Measurements from ENCODE around the gene CLRN3.

The CLRN3 gene

DNA sequence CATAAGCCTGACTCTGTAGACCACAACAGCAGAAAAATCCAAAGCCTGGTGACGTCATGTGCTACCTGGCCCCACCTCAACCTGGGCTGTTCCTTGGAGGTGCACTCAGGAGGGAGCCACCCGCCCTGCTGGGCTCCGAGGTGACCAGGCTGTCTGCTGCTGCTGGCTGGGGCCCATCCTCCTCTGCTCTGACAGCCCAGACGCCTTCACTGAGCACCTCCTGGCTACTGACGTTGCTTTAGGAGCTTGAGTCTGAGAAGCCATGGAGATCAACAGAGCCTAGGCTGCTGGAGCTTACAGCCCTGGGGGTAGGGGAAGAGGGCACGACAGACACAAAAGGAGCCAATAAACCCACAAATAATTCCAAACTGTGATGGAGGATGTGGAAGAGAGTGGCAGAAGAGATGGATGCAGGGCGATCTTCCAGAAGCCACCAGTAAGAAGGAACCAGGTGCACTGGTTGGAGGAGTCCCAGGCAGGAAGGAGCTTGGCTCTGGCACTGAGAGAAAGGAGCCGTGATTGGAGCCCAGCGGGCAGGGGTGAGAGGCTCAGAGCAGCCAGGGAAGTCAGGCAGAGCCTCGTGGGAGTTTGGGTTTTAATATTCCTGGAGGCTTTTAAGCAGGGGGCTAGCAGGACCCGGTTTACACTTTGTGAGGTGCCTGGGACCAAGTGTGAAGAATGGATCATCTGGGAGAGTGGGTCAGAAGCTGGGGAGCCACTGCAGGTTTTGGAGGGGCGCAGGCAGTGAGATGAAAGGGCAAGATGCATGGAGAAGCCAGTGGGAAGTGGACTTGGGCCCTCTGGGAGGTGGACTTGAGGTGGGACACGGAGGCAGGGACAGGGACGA is 12.5 kb upstream of the CLRN3 start:
- Histone ChIP-seq H4K91ac (ENCODE audit: low read length) (no peak overlapping the region), H3K14ac (ENCODE audit: low read length in 2 of 2) (no peak overlapping the region), H3K4me1 (ENCODE audit: control insufficient read depth, insufficient read depth, low read depth, low read length) (peaks cover 15% of the 10 kb centered on the region), H3K9me3 (ENCODE audit: control insufficient read depth, low read length) (no peaks in the 10 kb centered on the region), H3K4ac (ENCODE audit: low read depth in 1 of 2, low read length in 2 of 2) (no peak overlapping the region), H3K23ac (ENCODE audit: low read length in 2 of 2) (no peak overlapping the region), H3K18ac (ENCODE audit: low read depth in 1 of 2, low read length in 2 of 2) (no peak overlapping the region), H2BK15ac (ENCODE audit: low read depth, poor library complexity, severe bottlenecking) (no peak overlapping the region), H2BK12ac (ENCODE audit: low read length in 2 of 2) (no peak overlapping the region), H3K27me3 (ENCODE audit: control insufficient read depth in 1 of 2, insufficient read depth in 1 of 2, low read length in 2 of 2) (peaks cover 8% of the 10 kb centered on the region in 2 experiments), H3K4me2 (ENCODE audit: low read length, poor library complexity, severe bottlenecking) (no peak overlapping the region), H2AK5ac (ENCODE audit: low read length, severe bottlenecking) (no peak overlapping the region), H2AFZ (ENCODE audit: low read depth, low read length) (no peak overlapping the region), H3K4me3 (ENCODE audit: insufficient read depth in 1 of 2, low read depth in 1 of 2, low read length in 2 of 2) (no peak overlapping the region), H3K9ac (ENCODE audit: low read length) (no peak overlapping the region), H3K79me1 (replicated peaks; ENCODE audit: low read length, poor library complexity, severe bottlenecking) (peaks cover 7% of the 10 kb centered on the region), H2BK5ac (ENCODE audit: low read depth, low read length, poor library complexity, severe bottlenecking) (no peak overlapping the region), H4K8ac (ENCODE audit: low read length) (no peak overlapping the region), H3K36me3 (ENCODE audit: control insufficient read depth in 1 of 2, insufficient read depth in 2 of 2, low read depth in 1 of 2, low read length in 2 of 2) (no peaks in the 10 kb centered on the region), H3K27ac (ENCODE audit: low read length, poor library complexity, severe bottlenecking) (no peak overlapping the region), H2BK120ac (ENCODE audit: low read depth, low read length) (no peak overlapping the region)
- 87% methylated on average over 13 of the region's 14 CpGs for WGBS
- DNase-seq = no peak

DNA sequence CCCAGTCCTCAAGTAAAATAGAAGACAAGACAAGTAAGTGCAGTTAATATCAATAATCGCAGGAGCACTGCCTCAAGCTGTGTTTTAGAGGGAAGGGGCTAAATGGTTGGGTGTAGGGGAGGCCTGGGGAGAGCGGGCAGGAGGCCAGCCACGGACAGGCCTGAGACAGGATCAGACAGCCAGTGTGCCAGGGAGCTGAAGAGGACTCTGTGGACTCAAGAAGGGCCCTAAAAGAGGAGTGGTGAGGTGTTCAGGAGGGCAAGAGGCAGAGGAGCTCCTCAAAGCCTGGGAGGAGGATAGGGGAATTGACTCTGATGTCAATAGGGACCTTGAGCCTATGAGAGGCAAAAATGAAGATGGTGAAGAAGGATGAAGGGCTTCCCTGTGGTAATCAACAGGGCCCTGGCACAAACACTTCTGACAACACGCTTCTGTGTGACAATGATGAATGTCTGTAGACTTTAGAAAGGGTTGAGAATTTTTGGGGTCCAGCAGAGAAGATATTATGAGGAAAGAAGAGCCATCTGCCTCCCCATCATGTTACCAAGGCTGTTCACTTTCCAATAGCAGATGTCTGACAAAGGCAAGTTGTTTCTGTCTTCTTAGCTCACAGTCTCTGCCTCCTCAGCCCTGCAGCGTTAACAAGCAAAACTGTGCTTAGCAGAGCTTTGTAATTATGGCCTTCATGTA is 11.7 kb upstream of the CLRN3 start:
- H3K14ac ChIP-seq (ENCODE audit: low read length in 2 of 2) = no peak overlapping the region
- H3K18ac ChIP-seq (ENCODE audit: low read depth in 1 of 2, low read length in 2 of 2) = no peak overlapping the region
- H3K4me3 ChIP-seq (ENCODE audit: insufficient read depth in 1 of 2, low read depth in 1 of 2, low read length in 2 of 2) = no peak overlapping the region
- peaks cover 7% of the 10 kb centered on the region for H3K79me1 ChIP-seq (replicated peaks; ENCODE audit: low read length, poor library complexity, severe bottlenecking)
- no peak overlapping the region for H4K8ac ChIP-seq (ENCODE audit: low read length)
- no peak overlapping the region for H2BK120ac ChIP-seq (ENCODE audit: low read depth, low read length)
- no peak overlapping the region for H2AFZ ChIP-seq (ENCODE audit: low read depth, low read length)
- no peak overlapping the region for H4K91ac ChIP-seq (ENCODE audit: low read length)
- no peak overlapping the region for H3K9ac ChIP-seq (ENCODE audit: low read length)
- H2BK12ac ChIP-seq (ENCODE audit: low read length in 2 of 2) = no peak overlapping the region
- no peak overlapping the region for H3K23ac ChIP-seq (ENCODE audit: low read length in 2 of 2)
- no peak for DNase-seq
- H3K4me1 ChIP-seq (ENCODE audit: control insufficient read depth, insufficient read depth, low read depth, low read length) = peaks cover 14% of the 10 kb centered on the region
- no peak overlapping the region for H2AK5ac ChIP-seq (ENCODE audit: low read length, severe bottlenecking)
- no peaks in the 10 kb centered on the region for H3K9me3 ChIP-seq (ENCODE audit: control insufficient read depth, low read length)
- H3K4ac ChIP-seq (ENCODE audit: low read depth in 1 of 2, low read length in 2 of 2) = no peak overlapping the region
- no peak overlapping the region for H3K27ac ChIP-seq (ENCODE audit: low read length, poor library complexity, severe bottlenecking)
- H2BK15ac ChIP-seq (ENCODE audit: low read depth, poor library complexity, severe bottlenecking) = no peak overlapping the region
- H3K4me2 ChIP-seq (ENCODE audit: low read length, poor library complexity, severe bottlenecking) = no peak overlapping the region
- H3K27me3 ChIP-seq (ENCODE audit: control insufficient read depth in 1 of 2, insufficient read depth in 1 of 2, low read length in 2 of 2) = peaks cover 8% of the 10 kb centered on the region in 2 experiments
- WGBS = 89% methylated on average over 5 of the region's 5 CpGs
- no peak overlapping the region for H2BK5ac ChIP-seq (ENCODE audit: low read depth, low read length, poor library complexity, severe bottlenecking)
- no peaks in the 10 kb centered on the region for H3K36me3 ChIP-seq (ENCODE audit: control insufficient read depth in 1 of 2, insufficient read depth in 2 of 2, low read depth in 1 of 2, low read length in 2 of 2)

DNA sequence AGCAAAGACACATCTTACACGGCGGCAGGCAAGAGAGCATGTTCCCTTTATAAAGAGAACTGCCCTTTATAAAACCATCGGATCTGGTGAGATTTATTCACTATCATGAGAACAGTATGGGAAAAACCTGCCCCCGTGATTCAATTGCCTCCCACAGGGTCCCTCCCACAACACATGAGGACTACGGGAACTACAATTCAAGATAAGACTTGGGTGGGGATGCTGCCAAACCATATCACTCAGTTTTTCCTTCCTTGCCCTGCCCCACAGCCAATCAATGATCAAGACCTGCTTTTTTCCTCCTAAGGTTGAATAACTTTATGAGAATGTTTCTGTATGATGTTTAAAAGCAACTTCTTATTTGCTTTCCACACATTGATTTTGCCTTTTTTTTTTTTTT is 11.0 kb upstream of the CLRN3 start:
- peaks cover 8% of the 10 kb centered on the region in 2 experiments for H3K27me3 ChIP-seq (ENCODE audit: control insufficient read depth in 1 of 2, insufficient read depth in 1 of 2, low read length in 2 of 2)
- H3K27ac ChIP-seq (ENCODE audit: low read length, poor library complexity, severe bottlenecking) = no peak overlapping the region
- no peak overlapping the region for H2BK15ac ChIP-seq (ENCODE audit: low read depth, poor library complexity, severe bottlenecking)
- H4K91ac ChIP-seq (ENCODE audit: low read length) = no peak overlapping the region
- no peaks in the 10 kb centered on the region for H3K9me3 ChIP-seq (ENCODE audit: control insufficient read depth, low read length)
- no peak overlapping the region for H3K9ac ChIP-seq (ENCODE audit: low read length)
- H3K79me1 ChIP-seq (replicated peaks; ENCODE audit: low read length, poor library complexity, severe bottlenecking) = peaks cover 5% of the 10 kb centered on the region
- DNase-seq = no peak
- no peak overlapping the region for H3K4me2 ChIP-seq (ENCODE audit: low read length, poor library complexity, severe bottlenecking)
- 95% methylated on average over 5 of the region's 5 CpGs for WGBS
- no peak overlapping the region for H3K4ac ChIP-seq (ENCODE audit: low read depth in 1 of 2, low read length in 2 of 2)
- H3K14ac ChIP-seq (ENCODE audit: low read length in 2 of 2) = no peak overlapping the region
- no peak overlapping the region for H3K4me3 ChIP-seq (ENCODE audit: insufficient read depth in 1 of 2, low read depth in 1 of 2, low read length in 2 of 2)
- H4K8ac ChIP-seq (ENCODE audit: low read length) = no peak overlapping the region
- H2AK5ac ChIP-seq (ENCODE audit: low read length, severe bottlenecking) = no peak overlapping the region
- no peaks in the 10 kb centered on the region for H3K36me3 ChIP-seq (ENCODE audit: control insufficient read depth in 1 of 2, insufficient read depth in 2 of 2, low read depth in 1 of 2, low read length in 2 of 2)
- peaks cover 14% of the 10 kb centered on the region for H3K4me1 ChIP-seq (ENCODE audit: control insufficient read depth, insufficient read depth, low read depth, low read length)
- no peak overlapping the region for H3K18ac ChIP-seq (ENCODE audit: low read depth in 1 of 2, low read length in 2 of 2)
- H2BK12ac ChIP-seq (ENCODE audit: low read length in 2 of 2) = no peak overlapping the region
- no peak overlapping the region for H2AFZ ChIP-seq (ENCODE audit: low read depth, low read length)
- H3K23ac ChIP-seq (ENCODE audit: low read length in 2 of 2) = no peak overlapping the region
- H2BK120ac ChIP-seq (ENCODE audit: low read depth, low read length) = no peak overlapping the region
- no peak overlapping the region for H2BK5ac ChIP-seq (ENCODE audit: low read depth, low read length, poor library complexity, severe bottlenecking)

DNA sequence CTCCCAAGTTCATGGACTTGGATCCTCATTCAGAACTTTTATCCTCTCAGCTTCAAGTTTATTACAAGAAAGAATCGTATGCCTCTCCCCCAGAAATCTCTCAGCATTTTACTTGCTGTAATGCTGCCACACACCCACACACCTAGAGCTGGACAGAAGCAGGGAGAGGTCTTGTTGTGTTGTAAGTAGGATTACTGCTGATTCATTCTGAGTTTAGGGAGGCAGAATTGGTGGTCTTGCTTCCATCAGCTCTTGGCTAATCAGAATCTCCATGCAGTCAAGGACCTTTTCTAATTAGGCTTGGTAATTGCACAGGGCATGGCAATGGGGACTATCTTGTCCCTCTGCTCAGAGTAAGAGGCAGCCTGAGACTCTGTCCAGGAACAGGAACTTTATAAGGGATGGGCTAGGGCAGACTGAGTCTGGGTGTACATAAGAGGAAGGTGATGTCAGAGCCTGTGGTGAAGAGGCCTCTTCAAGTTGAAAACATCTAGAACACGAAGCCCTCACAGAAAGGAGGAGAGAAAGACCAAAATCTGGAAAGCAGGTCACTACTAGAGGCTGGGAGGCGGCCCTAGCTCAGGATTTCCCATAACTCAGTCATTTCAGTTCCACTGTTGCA is 7.1 kb upstream of the CLRN3 start:
- Histone ChIP-seq H3K9me3 (ENCODE audit: control insufficient read depth, low read length) (no peaks in the 10 kb centered on the region), H2AFZ (ENCODE audit: low read depth, low read length) (no peak overlapping the region), H3K14ac (ENCODE audit: low read length in 2 of 2) (no peak overlapping the region), H3K27ac (ENCODE audit: low read length, poor library complexity, severe bottlenecking) (no peak overlapping the region), H2BK12ac (ENCODE audit: low read length in 2 of 2) (no peak overlapping the region), H3K36me3 (ENCODE audit: control insufficient read depth in 1 of 2, insufficient read depth in 2 of 2, low read depth in 1 of 2, low read length in 2 of 2) (no peaks in the 10 kb centered on the region), H4K91ac (ENCODE audit: low read length) (no peak overlapping the region), H2BK15ac (ENCODE audit: low read depth, poor library complexity, severe bottlenecking) (no peak overlapping the region), H3K18ac (ENCODE audit: low read depth in 1 of 2, low read length in 2 of 2) (no peak overlapping the region), H3K4ac (ENCODE audit: low read depth in 1 of 2, low read length in 2 of 2) (no peak overlapping the region), H3K4me3 (ENCODE audit: insufficient read depth in 1 of 2, low read depth in 1 of 2, low read length in 2 of 2) (no peak overlapping the region), H3K9ac (ENCODE audit: low read length) (no peak overlapping the region), H3K79me1 (replicated peaks; ENCODE audit: low read length, poor library complexity, severe bottlenecking) (no peaks in the 10 kb centered on the region), H3K4me2 (ENCODE audit: low read length, poor library complexity, severe bottlenecking) (no peak overlapping the region), H2BK5ac (ENCODE audit: low read depth, low read length, poor library complexity, severe bottlenecking) (no peak overlapping the region), H2BK120ac (ENCODE audit: low read depth, low read length) (no peak overlapping the region), H3K23ac (ENCODE audit: low read length in 2 of 2) (no peak overlapping the region), H3K27me3 (ENCODE audit: control insufficient read depth in 1 of 2, insufficient read depth in 1 of 2, low read length in 2 of 2) (peaks cover 0 to 2% of the 10 kb centered on the region in 2 experiments), H3K4me1 (ENCODE audit: control insufficient read depth, insufficient read depth, low read depth, low read length) (no peaks in the 10 kb centered on the region), H4K8ac (ENCODE audit: low read length) (no peak overlapping the region), H2AK5ac (ENCODE audit: low read length, severe bottlenecking) (no peak overlapping the region)
- no peak for DNase-seq
- WGBS = 14% methylated on average over 1 of the region's 3 CpGs
